Measurements from ENCODE around the gene PXYLP1. TPM values are rescaled to one million over a fixed set of nuclear protein-coding genes. Genes with fewer than 3 reads are reported as not detected.
A peak's percentile ranks its signal among the peaks of the same experiment; 100 is the strongest.
"Not testable (repeated sequence)": the region's sequence is repeated elsewhere in the genome, so short reads cannot be mapped to it uniquely, and the experiment has no call there.

PXYLP1 gene
- total RNA-seq, 1 donor from 2014 or later, result 30.9 TPM

DNA sequence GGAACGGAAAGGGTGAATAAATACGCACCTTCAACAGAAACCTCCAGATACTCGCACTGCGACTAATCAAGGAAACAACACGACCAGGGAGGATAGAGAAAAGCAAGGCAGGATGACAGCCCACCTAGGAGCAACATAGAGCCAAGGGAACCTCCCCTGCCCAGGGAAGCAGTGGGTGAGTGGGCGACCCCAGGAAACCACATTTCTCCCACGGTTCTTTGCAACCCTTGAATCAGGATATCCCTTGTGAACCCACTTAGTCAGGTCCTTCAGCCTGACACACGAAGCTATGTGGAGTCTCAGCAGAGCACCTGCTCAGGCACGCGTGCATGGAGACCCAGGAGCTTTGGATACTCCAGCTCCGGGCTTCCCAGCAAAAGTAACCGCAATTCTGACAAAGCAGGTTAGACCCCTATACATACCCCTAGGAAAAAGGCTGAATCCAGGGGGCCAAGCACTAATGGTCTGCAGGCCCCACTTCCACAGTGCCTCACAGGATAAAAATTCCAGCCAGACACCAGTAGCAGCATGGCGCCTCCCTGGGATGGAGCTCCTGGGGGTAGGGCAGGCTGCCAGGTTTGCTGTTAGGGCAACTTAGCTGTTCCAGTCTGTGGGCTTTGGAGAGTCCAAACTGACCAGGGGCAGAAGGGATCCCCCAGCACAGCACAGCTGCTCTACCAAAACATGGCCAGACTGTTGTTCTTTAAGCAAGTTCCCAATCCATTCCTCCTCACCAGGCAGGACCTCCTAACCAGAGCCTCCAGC, 38.4 kb upstream of the PXYLP1 start:
- H3K4me1 Mint-ChIP-seq, result peaks cover 9% of the 10 kb centered on the region
- TF ChIP-seq, protein P1, sequence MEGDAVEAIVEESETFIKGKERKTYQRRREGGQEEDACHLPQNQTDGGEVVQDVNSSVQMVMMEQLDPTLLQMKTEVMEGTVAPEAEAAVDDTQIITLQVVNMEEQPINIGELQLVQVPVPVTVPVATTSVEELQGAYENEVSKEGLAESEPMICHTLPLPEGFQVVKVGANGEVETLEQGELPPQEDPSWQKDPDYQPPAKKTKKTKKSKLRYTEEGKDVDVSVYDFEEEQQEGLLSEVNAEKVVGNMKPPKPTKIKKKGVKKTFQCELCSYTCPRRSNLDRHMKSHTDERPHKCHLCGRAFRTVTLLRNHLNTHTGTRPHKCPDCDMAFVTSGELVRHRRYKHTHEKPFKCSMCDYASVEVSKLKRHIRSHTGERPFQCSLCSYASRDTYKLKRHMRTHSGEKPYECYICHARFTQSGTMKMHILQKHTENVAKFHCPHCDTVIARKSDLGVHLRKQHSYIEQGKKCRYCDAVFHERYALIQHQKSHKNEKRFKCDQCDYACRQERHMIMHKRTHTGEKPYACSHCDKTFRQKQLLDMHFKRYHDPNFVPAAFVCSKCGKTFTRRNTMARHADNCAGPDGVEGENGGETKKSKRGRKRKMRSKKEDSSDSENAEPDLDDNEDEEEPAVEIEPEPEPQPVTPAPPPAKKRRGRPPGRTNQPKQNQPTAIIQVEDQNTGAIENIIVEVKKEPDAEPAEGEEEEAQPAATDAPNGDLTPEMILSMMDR (conservative IDR thresholded peaks at IDR 0.05), result no peak
- H3K4me3 Mint-ChIP-seq, result no peak overlapping the region
- no peaks in the 10 kb centered on the region for H3K27me3 Mint-ChIP-seq (ENCODE audit: low read depth)
- peaks cover 3% of the 10 kb centered on the region for H3K9me3 Mint-ChIP-seq
- peaks cover 11% of the 10 kb centered on the region for H3K36me3 Mint-ChIP-seq (ENCODE audit: low read depth)
- DNase-seq (ENCODE audit: low read depth, low spot score), result no peak
- peak overlapping the region; percentile 32 for H3K27ac Mint-ChIP-seq (ENCODE audit: unreplicated experiment)

DNA sequence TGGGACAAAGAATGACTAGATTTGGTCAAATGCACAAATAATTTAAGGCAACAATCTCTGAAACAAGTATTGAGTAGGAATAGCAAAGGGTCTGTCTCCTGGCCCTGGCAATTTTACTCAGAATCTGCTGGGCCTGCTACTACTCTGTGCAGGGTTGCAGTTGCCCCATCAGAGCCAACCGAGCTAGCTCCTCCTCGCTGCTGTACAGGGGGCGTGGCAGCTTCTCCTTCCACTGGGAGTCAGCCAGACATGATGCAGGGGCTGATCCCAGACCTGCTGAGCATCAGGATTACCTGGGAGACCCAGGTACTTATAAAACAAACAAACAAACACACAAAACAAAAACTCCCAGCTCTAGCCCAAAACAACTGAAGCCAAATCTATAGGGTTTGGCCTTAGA, 30.5 kb upstream of the PXYLP1 start:
- TF ChIP-seq, protein P1 (conservative IDR thresholded peaks at IDR 0.05), result no peak
- Mint-ChIP-seq H3K36me3 (ENCODE audit: low read depth) (peaks cover 3% of the 10 kb centered on the region), H3K4me1 (no peaks in the 10 kb centered on the region), H3K9me3 (peaks cover 3% of the 10 kb centered on the region), H3K4me3 (no peak overlapping the region), H3K27me3 (ENCODE audit: low read depth) (no peaks in the 10 kb centered on the region), H3K27ac (ENCODE audit: unreplicated experiment) (no peak overlapping the region)
- no peak for DNase-seq (ENCODE audit: low read depth, low spot score)

GRCh38 chr3:141202682-141203081, 28.9 kb upstream of the PXYLP1 start:
- DNase-seq (ENCODE audit: low read depth, low spot score), result no peak
- TF ChIP-seq, protein P1 (conservative IDR thresholded peaks at IDR 0.05), result no peak
- peaks cover 3% of the 10 kb centered on the region for H3K9me3 Mint-ChIP-seq

GRCh38 chr3:141203866-141204265, 27.8 kb upstream of the PXYLP1 start:
- Mint-ChIP-seq H3K4me1 (no peaks in the 10 kb centered on the region), H3K27me3 (ENCODE audit: low read depth) (no peaks in the 10 kb centered on the region), H3K36me3 (ENCODE audit: low read depth) (no peaks in the 10 kb centered on the region), H3K9me3 (peaks cover 3% of the 10 kb centered on the region), H3K4me3 (no peak overlapping the region), H3K27ac (ENCODE audit: unreplicated experiment) (no peak overlapping the region)
- DNase-seq (ENCODE audit: low read depth, low spot score), result no peak
- TF ChIP-seq, protein P1 (conservative IDR thresholded peaks at IDR 0.05), result no peak

More at GRCh38 chr3:141202682-141203081, 28.9 kb upstream of the PXYLP1 start:
- Mint-ChIP-seq H3K36me3 (ENCODE audit: low read depth) (peaks cover under 1% of the 10 kb centered on the region), H3K4me1 (no peaks in the 10 kb centered on the region), H3K4me3 (no peak overlapping the region), H3K27me3 (ENCODE audit: low read depth) (no peaks in the 10 kb centered on the region), H3K27ac (ENCODE audit: unreplicated experiment) (no peak overlapping the region)

DNA sequence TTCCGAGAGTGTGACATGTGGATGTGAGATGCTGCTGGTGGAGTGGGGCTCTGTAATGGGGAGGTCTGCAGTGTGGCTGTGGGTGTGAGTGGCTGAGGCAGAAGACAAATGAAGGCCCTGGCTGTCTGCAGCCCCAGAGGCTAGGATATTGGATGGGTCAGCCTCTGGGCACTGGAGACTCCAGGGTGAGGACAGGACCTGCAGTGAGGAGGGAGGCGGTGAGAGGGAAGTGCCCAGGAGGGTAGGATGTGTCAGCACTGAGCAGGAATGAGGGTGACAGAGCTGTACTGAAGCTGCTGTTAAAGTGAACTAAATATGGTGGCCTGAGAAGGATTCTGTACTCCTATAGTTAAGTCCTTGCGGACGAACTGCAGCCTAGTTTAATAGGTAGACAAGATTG, 27.3 kb upstream of the PXYLP1 start:
- Mint-ChIP-seq H3K27ac (ENCODE audit: unreplicated experiment) (no peak overlapping the region), H3K27me3 (ENCODE audit: low read depth) (no peaks in the 10 kb centered on the region)

GRCh38 chr3:141211306-141211705, 20.3 kb upstream of the PXYLP1 start:
- not testable (repeated sequence) for H3K4me3 Mint-ChIP-seq; H3K4me1 Mint-ChIP-seq; H3K27ac Mint-ChIP-seq (ENCODE audit: unreplicated experiment); H3K36me3 Mint-ChIP-seq (ENCODE audit: low read depth); H3K9me3 Mint-ChIP-seq; DNase-seq (ENCODE audit: low read depth, low spot score); H3K27me3 Mint-ChIP-seq (ENCODE audit: low read depth)

More for the DNA sequence above, 27.3 kb upstream of the PXYLP1 start:
- no peak for DNase-seq (ENCODE audit: low read depth, low spot score)
- Mint-ChIP-seq H3K4me3 (no peak overlapping the region), H3K36me3 (ENCODE audit: low read depth) (no peaks in the 10 kb centered on the region), H3K9me3 (peaks cover 3% of the 10 kb centered on the region), H3K4me1 (no peaks in the 10 kb centered on the region)
- TF ChIP-seq, protein P1 (conservative IDR thresholded peaks at IDR 0.05), result no peak

All from neural crest cell (in vitro differentiated cells).